Measurements from ENCODE around the gene HYAL3.
"Not testable (repeated sequence)": the region's sequence is repeated elsewhere in the genome, so short reads cannot be mapped to it uniquely, and the experiment has no call there.

Gene HYAL3

DNA sequence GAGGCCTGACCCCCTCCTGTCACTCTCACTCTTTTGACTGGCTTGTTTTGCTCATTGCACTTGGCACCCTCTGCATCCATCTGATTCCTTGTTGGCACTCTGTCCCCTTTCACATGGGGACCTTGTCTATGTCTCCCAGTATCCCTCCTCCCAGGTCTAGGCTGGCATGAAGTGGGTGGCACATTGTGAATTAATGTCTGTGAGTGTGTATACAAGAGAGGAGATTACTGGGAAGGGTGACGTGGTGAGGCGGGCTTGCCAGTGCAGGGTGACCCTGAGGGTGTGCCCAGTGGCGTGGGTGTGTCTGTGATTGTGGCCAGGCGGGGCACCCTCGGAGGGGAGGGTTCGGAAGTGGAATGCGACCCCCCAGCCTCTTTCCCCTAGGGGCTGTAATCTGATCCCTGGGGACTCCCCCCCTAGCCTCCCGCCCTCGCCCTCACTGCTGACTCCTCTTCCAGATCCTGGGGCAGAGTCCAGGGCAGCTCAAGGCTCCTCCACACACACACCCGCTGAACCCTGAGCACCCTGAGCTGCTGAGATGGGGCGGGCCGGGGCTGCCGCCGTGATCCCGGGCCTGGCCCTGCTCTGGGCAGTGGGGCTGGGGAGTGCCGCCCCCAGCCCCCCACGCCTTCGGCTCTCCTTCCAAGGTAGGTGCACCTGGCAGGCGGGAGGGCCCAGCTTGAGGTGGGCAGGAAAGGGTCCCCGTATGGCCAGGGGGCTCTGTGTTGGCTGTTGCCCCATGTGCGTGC is 30.3 kb downstream of the HYAL3 start, which contains the start of gene SEMA3B:
TSS of gene SEMA3B (plus strand) at position 445 of the 749 bp plus-strand sequence. CDS start at position 539, 94 bp downstream.
- no peak for DNase-seq

GRCh38 chr3:50268276-50268675 is 30.9 kb downstream of the HYAL3 start:
- no peak for DNase-seq

GRCh38 chr3:50267280-50267913 is 31.8 kb downstream of the HYAL3 start:
- DNase-seq, result no peak

DNA sequence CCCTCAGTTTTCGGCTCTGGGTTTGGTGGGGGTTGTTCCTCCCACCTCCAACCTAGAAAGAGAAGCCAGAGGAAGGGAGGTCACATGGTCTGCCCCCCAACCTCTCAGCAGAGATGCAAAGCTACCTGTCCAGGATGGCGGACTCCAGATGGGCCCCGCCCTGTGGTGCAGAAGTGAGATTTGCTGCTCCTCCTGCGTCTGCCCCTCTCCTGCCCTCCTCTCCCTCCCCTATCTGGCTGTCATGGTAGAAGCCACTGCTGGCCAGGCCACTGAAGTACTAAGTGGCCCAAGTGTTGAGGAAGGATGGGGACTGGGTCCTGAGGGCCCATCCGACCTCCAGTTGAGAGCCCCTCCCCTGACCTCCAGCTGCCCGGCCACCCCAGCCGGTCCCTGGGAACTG is 32.4 kb downstream of the HYAL3 start:
- DNase-seq, result no peak

DNA sequence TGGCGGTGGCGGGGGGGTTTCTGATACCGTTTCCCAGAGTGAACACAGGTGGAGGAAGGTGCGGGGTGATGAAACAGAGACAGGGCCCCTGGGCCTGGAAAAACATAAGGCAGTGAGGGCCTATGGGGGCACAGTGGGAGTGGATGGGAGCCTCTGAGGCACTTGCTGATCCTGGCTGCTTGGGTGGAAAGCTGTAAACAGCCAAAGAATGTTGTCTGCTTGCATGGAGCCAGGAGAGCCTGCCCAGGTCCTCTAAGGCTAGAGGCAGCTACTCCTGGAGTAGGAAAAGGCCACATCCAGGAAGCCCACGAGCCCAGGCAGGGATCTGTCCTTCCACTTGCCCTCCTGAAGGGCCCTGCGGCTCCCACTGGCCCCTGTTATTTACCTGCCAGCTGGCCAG is 33.2 kb downstream of the HYAL3 start:
- DNase-seq, result no peak

DNA sequence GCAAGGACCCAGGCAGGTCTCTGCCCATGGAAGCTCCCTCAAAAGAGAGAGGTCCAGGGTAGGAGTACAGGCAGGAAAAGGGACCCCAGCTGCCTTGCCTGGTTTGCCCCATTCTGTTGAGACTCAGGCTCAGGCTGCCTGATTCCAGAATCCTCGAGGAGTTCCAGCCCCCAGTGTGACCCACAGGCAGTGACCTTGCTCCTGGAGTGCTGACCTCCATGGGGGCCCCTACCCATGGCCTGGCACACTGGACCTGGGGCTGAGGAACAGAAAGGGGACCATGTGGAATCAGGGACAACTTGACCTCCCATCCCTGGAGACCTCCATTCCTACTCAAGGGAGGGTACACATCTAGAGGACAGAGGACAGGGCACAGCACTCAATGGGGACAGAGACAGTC is 33.6 kb downstream of the HYAL3 start:
- no peak for DNase-seq

- DNase-seq, result no peak
Observed at GRCh38 chr3:50264964-50265485, 34.2 kb downstream of the HYAL3 start.

DNA sequence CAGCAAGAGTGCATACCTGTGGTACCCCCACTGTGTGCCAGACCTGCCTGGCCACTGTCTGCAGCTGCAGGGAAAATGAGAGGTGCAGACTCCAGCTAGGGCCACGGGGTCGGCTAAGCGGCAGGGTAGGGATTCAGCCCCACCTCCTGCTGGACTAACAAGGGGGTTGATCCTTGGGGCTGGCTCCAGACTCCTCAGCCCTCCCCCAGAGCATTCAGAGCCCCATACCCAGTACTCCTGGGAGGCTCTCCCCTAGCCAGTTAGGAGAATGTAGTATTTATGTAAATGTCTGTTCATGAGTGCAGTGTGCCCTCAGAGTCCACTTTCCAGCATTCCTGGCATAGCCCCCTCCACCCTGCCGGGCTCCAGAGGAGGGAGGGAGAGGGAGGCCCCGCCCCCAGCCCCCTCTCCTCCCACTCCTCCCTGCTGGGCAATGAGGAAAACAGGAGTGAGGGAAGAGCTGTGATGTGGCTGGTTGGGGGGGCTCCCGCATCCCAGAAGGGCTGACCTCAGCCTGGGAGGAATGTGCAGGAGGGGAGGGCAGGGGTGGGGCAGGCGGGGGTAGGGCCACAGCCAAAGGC is 34.7 kb downstream of the HYAL3 start:
- no peak for DNase-seq

GRCh38 chr3:50263478-50264382 is 35.5 kb downstream of the HYAL3 start:
- DNase-seq, result no peak

- DNase-seq, result no peak
Observed at GRCh38 chr3:50262778-50263177, 36.4 kb downstream of the HYAL3 start.

DNA sequence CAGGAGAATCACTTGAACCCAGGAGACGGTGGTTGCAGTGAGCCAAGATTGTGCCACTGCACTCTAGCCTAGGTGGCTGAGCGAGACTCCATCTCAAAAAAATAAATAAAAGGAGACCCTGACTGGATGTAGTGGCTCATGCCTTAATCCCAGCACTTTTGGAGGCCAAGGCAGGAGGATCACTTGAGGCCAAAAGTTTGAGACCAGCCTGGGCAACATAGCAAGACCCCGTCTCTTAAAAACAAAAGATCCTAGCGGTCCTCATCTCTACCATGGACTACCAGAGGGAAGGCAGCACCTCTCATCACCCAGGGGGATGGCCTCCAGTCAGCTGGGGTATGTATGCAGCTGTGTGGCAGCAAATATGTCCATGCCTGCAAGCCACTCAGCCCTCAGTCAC is 37.0 kb downstream of the HYAL3 start:
- DNase-seq, result not testable (repeated sequence)

DNA sequence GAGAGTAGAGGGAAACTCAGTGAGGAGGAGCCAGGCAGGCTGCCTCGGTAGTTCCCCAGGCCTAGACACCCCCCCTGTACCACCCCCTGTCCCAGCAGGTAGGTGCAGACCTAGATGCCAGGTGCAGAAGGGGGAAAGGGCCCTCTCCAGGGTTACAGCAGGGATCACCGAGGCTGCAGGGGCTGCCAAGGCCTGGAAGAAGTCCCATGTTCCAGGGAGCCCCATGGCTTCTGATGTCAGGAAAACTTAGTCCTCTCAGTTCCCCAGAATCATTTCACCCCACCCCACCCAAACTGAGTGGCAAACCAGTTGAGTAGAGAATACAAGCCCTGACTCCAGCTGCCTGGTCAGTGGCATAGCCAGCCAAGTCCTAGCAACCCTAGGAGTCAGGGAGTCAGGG is 37.7 kb downstream of the HYAL3 start:
- DNase-seq, result no peak

DNA sequence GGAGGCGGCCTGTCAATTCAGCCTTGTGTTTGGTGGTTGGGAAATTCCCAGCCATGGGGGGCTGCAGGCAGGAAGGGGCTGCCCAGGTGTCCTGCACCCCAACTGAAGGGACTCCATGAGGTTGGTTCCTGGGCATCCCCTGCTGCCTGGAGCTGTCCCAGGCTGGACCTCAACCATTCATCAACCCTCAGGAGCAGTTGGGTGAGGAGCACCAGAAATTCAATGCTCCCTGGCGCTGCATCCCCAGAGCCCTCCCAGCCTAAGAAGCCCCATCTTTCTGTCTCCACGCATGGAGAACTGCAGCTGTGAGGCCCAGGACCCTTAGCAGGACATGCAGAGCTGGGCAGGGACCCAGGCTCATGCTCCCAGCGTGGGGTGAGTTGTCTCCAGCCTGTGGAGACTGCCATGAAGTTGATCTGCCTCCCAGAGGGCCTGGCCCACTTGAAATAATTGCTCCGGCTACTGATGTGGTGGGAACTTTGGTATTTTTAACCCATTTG is 38.2 kb downstream of the HYAL3 start:
- DNase-seq, result no peak

GRCh38 chr3:50260027-50260941 is 38.9 kb downstream of the HYAL3 start:
- peak; percentile 95 for DNase-seq

- DNase-seq, result no peak
Observed at GRCh38 chr3:50259432-50260026, 39.7 kb downstream of the HYAL3 start.

DNA sequence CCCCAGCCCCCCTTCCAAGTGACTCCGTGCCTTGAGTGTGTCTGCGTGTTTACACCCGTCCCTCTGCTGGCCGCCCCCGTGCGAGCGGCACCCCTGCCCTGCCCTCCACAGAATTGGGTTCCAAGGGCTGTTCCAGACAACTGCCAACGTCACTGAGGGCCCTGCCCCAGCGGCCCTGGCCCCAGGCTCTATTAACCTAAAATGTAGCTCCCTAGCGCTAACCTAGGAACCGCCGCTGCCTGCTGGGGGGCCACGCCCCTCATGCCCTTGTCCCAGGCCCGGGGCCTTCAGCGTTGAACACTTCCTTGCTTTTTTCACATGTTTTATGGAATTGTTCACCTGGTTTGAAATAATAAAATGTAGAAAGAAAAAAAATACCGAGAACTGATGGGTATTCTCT is 40.2 kb downstream of the HYAL3 start:
- DNase-seq, result no peak

- DNase-seq, result no peak
Observed at GRCh38 chr3:50258029-50258680, 41.0 kb downstream of the HYAL3 start.

DNA sequence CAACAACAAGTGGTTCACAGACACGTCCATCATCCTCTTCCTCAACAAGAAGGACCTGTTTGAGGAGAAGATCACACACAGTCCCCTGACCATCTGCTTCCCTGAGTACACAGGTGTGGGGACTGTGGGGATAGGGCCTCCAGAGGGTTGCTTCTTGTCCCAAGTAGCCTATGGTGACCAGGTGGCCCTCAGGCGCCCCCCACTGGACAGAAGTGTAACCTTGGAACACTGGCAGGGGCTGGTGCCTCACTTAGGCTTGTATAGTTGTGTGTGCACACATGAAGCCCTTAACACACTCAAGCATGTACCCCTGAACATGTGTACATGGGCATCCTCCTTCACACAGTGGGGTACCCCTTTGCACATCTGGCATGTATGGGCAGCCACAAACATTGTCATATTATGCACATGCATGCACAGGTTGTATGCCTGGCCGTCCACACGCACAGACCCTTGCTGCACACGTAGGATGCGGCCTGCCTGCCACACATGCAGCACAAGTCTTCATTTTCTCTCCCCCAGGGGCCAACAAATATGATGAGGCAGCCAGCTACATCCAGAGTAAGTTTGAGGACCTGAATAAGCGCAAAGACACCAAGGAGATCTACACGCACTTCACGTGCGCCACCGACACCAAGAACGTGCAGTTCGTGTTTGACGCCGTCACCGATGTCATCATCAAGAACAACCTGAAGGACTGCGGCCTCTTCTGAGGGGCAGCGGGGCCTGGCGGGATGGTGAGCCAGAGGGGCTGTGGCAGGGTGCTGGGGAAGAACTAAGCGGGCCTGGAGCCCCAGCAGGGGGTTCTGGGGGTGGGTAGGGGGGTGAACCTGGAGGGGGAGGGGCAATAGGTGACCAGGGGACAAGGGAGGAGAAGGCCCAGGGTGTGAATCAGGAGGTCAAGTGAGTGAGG is 42.0 kb downstream of the HYAL3 start:
- peak; percentile 46 for DNase-seq

GRCh38 chr3:50255251-50255615 is 44.0 kb downstream of the HYAL3 start:
- no peak for DNase-seq

All from suppressor macrophage treated with lipopolysaccharide for 4 hours (primary cell).